Peyer's patch (tissue), 4 donors: Measurements from ENCODE around the gene PIH1D2. TPM values are rescaled to one million over a fixed set of nuclear protein-coding genes. Genes with fewer than 3 reads are reported as not detected.

Experiments used
- DNase-seq, 3 donors: peaks; one replicate each; pipeline ENCODE4 v3.0.0-alpha.2; 2017 to 2019
- H3K27ac ChIP-seq, 4 donors: fragments of 200-600 bp; sonication (generic); one replicate each; pipeline ENCODE4 v1.5.1; 2016 to 2019
- H3K27me3 ChIP-seq, 2 donors: fragments of 200-600 bp; sonication (generic); one replicate each; pipeline ENCODE4 v1.5.1; 2019
- H3K36me3 ChIP-seq, 3 donors: fragments of 200-600 bp; sonication (generic); one replicate each; pipeline ENCODE4 v1.5.1; 2016 to 2019
- H3K4me1 ChIP-seq, 4 donors: fragments of 200-600 bp; sonication (generic); one replicate each; pipeline ENCODE4 v1.5.1; 2016 to 2019
- H3K4me3 ChIP-seq, 4 donors: fragments of 200-600 bp; sonication (generic); 1 replicate in 3 of 4; 2 replicates in 1 of 4; pipeline ENCODE4 v1.5.1; 2016 to 2019; ENCODE audit warnings: mild to moderate bottlenecking in 1 of 4
- H3K9me3 ChIP-seq, 4 donors: fragments of 200-600 bp; sonication (generic); one replicate each; pipeline ENCODE4 v1.5.1; 2016 to 2019; ENCODE audit warnings: mild to moderate bottlenecking in 1 of 4
- CTCF ChIP-seq, 6 experiments: fragments of 450-650 bp in 4 of 6; fragments of 200-600 bp in 2 of 6; sonication (generic) in 1 of 6; IDR thresholded peaks; one replicate each; pipeline ENCODE4 v1.5.1; 2017 to 2019; ENCODE audit warnings: antibody characterized with exemption in 6 of 6, mild to moderate bottlenecking in 3 of 6, moderate library complexity in 1 of 6
- POLR2A ChIP-seq, 2 donors: fragments of 450-650 bp; IDR thresholded peaks; one replicate each; pipeline ENCODE4 v1.5.1; 2017; ENCODE audit warnings: antibody characterized with exemption in 2 of 2, mild to moderate bottlenecking in 2 of 2, moderate library complexity in 2 of 2
- total RNA-seq, 4 donors: library from RNA; depleted of rRNA; stranded (reverse); fragments of >200 nt; gene quantifications; one replicate each; pipeline ENCODE4 v1.1.0, GENCODE V29; 2016

PIH1D2 gene
- 10 to 100 TPM in 1 of 4 donors, 1 to 10 TPM in 1, not detected in 2; 2.8 to 11.6 TPM for total RNA-seq

- Histone ChIP-seq H3K9me3 (no peaks in the 10 kb centered on the region), H3K27me3 (no peaks in the 10 kb centered on the region), H3K4me1 (peaks cover 0 to 18% (median 7%) of the 10 kb centered on the region in 4 donors), H3K27ac (peak within 1 kb of the TSS; percentile 70 to 88 (median 80)), H3K36me3 (peaks cover 0 to 32% (median 5%) of the 10 kb centered on the region in 3 donors), H3K4me3 (peak within 1 kb of the TSS; percentile 65 to 84 (median 70))
- TF ChIP-seq POLR2A (IDR thresholded peaks at IDR 0.05) (no peak), CTCF (IDR thresholded peaks at IDR 0.05) (peak in 2 of 6 experiments; percentile 13 to 19)
- DNase-seq: peak; percentile 78 to 89 (median 78)
Observed at GRCh38 chr11:112073941-112074811, at the start of gene PIH1D2, which contains the start of gene NKAPD1. PIH1D2 (minus strand) TSS chr11:112074017; CDS start chr11:112073174, 843 bp downstream. NKAPD1 (plus strand) TSS chr11:112074299; CDS start chr11:112075575, 1,276 bp downstream.

GRCh38 chr11:112123129-112123528 lies 49.3 kb upstream of the PIH1D2 start:
- no peak overlapping the region for H3K4me3 ChIP-seq
- TF ChIP-seq CTCF (IDR thresholded peaks at IDR 0.05): no peak
- TF ChIP-seq POLR2A (IDR thresholded peaks at IDR 0.05): no peak
- no peaks in the 10 kb centered on the region for H3K9me3 ChIP-seq
- H3K4me1 ChIP-seq: no peaks in the 10 kb centered on the region
- DNase-seq: no peak
- H3K36me3 ChIP-seq: no peaks in the 10 kb centered on the region
- no peak overlapping the region for H3K27ac ChIP-seq
- no peaks in the 10 kb centered on the region for H3K27me3 ChIP-seq

GRCh38 chr11:112121981-112122615 lies 48.3 kb upstream of the PIH1D2 start:
- H3K9me3 ChIP-seq: no peaks in the 10 kb centered on the region
- no peaks in the 10 kb centered on the region for H3K4me1 ChIP-seq
- no peak overlapping the region for H3K27ac ChIP-seq
- no peaks in the 10 kb centered on the region for H3K36me3 ChIP-seq
- H3K27me3 ChIP-seq: no peaks in the 10 kb centered on the region
- H3K4me3 ChIP-seq: no peak overlapping the region
- no peak for DNase-seq
- TF ChIP-seq POLR2A (IDR thresholded peaks at IDR 0.05): no peak
- TF ChIP-seq CTCF (IDR thresholded peaks at IDR 0.05): no peak

- Histone ChIP-seq H3K9me3 (no peaks in the 10 kb centered on the region), H3K27ac (no peak overlapping the region), H3K4me3 (no peak overlapping the region), H3K36me3 (no peaks in the 10 kb centered on the region), H3K27me3 (no peaks in the 10 kb centered on the region), H3K4me1 (no peaks in the 10 kb centered on the region)
- TF ChIP-seq POLR2A (IDR thresholded peaks at IDR 0.05) (no peak), CTCF (IDR thresholded peaks at IDR 0.05) (no peak)
- no peak for DNase-seq
Observed at GRCh38 chr11:112118176-112118575, 44.4 kb upstream of the PIH1D2 start.

GRCh38 chr11:112115386-112115785 lies 41.6 kb upstream of the PIH1D2 start:
- Histone ChIP-seq H3K4me1 (no peaks in the 10 kb centered on the region), H3K9me3 (no peaks in the 10 kb centered on the region), H3K27ac (no peak overlapping the region), H3K27me3 (no peaks in the 10 kb centered on the region), H3K36me3 (no peaks in the 10 kb centered on the region), H3K4me3 (no peak overlapping the region)
- DNase-seq: no peak
- TF ChIP-seq POLR2A (IDR thresholded peaks at IDR 0.05) (no peak), CTCF (IDR thresholded peaks at IDR 0.05) (no peak)
